SK-N-SH (cell line): ENCODE data around the gene RAD51.

Experiments used
- CHD2 ChIP-seq: fragments of 150-350 bp; IDR thresholded peaks from 2 replicates; pipeline ENCODE4 v1.6.1; 2018; ENCODE audit warnings: low read length; ENCODE audit not compliant: partially characterized antibody
- JUND ChIP-seq: IDR thresholded peaks from 2 replicates; pipeline ENCODE4 v1.4.0; 2012
- MXI1 ChIP-seq: IDR thresholded peaks from 2 replicates; pipeline ENCODE4 v1.6.1; 2012; ENCODE audit warnings: mild to moderate bottlenecking, low read depth, low read length, improper control_type of control experiment
- POLR2AphosphoS5 ChIP-seq: IDR thresholded peaks from 2 replicates; pipeline ENCODE4 v1.6.1; 2012; ENCODE audit warnings: low read depth, low read length
- RCOR1 ChIP-seq: fragments of 150-350 bp; IDR thresholded peaks from 2 replicates; pipeline ENCODE4 v1.6.1; 2017; ENCODE audit warnings: antibody characterized with exemption, low read length
- SIN3A ChIP-seq: IDR thresholded peaks from 2 replicates; pipeline ENCODE4 v1.6.1; 2012; ENCODE audit warnings: low read depth, mild to moderate bottlenecking, low read length, moderate library complexity, borderline replicate concordance
- TF ChIP-seq, protein P1 (sequence below): fragments of 200-600 bp; sonication (generic); IDR thresholded peaks from 2 replicates; pipeline ENCODE4 v1.6.1; 2017; ENCODE audit warnings: antibody characterized with exemption, mild to moderate bottlenecking, moderate library complexity

DNA sequence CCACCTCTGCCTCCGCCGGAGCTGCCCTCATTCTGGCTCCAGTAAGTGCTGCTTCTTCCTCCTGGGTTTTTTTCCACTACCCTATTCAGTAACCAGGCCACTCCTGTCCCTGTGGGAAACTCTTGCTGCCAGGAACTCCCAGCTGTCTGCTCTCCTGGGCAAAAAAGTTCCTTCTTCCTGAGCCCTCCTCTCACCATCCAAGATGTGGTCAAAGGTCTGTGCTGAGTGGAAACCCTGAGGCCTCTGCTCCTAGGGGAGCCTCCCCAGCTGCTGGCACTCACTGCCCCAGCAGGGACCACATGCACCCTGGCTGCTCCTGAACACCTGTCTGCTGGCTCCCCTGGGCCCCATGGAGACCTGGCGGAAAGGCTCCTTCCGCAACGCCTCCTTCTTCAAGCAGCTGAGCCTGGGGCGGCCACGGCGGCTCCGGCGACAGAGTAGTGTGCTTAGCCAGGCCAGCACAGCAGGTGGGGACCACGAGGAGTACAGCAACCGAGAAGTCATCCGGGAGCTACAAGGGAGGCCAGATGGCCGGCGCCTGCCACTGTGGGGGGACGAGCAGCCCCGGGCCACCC lies 75.3 kb downstream of the RAD51 start:
- TF ChIP-seq RCOR1 (no peak), SIN3A (no peak), JUND (no peak), POLR2AphosphoS5 (no peak), CHD2 (no peak), MXI1 (no peak)
- TF ChIP-seq, protein P1, sequence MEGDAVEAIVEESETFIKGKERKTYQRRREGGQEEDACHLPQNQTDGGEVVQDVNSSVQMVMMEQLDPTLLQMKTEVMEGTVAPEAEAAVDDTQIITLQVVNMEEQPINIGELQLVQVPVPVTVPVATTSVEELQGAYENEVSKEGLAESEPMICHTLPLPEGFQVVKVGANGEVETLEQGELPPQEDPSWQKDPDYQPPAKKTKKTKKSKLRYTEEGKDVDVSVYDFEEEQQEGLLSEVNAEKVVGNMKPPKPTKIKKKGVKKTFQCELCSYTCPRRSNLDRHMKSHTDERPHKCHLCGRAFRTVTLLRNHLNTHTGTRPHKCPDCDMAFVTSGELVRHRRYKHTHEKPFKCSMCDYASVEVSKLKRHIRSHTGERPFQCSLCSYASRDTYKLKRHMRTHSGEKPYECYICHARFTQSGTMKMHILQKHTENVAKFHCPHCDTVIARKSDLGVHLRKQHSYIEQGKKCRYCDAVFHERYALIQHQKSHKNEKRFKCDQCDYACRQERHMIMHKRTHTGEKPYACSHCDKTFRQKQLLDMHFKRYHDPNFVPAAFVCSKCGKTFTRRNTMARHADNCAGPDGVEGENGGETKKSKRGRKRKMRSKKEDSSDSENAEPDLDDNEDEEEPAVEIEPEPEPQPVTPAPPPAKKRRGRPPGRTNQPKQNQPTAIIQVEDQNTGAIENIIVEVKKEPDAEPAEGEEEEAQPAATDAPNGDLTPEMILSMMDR, result no peak
